Colonic mucosa (tissue), 4 donors: Measurements from ENCODE around the gene WFDC6. TPM values are rescaled to one million over a fixed set of nuclear protein-coding genes. Genes with fewer than 3 reads are reported as not detected.
"Not testable (repeated sequence)": the region's sequence is repeated elsewhere in the genome, so short reads cannot be mapped to it uniquely, and the experiment has no call there.

Experiments used
- DNase-seq: peaks from one replicate; pipeline ENCODE4 v3.0.0-alpha.2; 2020
- H3K27ac ChIP-seq: fragments of 200-600 bp; one replicate; pipeline ENCODE4 v1.8.0; 2021
- H3K27me3 ChIP-seq: fragments of 200-600 bp; one replicate; pipeline ENCODE4 v1.8.0; 2021
- H3K36me3 ChIP-seq: fragments of 200-600 bp; one replicate; pipeline ENCODE4 v1.8.0; 2021
- H3K4me1 ChIP-seq: fragments of 200-600 bp; one replicate; pipeline ENCODE4 v1.8.0; 2021; ENCODE audit warnings: mild to moderate bottlenecking
- H3K4me3 ChIP-seq: fragments of 200-600 bp; one replicate; pipeline ENCODE4 v1.8.0; 2021
- H3K9ac ChIP-seq, 2 donors: one replicate each; pipeline ENCODE4 v1.7.0; 2013; ENCODE audit warnings: control low read depth in 2 of 2, low read depth in 2 of 2, low read length in 2 of 2
- H3K9me3 ChIP-seq: fragments of 200-600 bp; one replicate; pipeline ENCODE4 v1.8.0; 2021
- CTCF ChIP-seq: fragments of 200-600 bp; IDR thresholded peaks from one replicate; pipeline ENCODE4 v1.8.0; 2022; ENCODE audit warnings: antibody characterized with exemption, mild to moderate bottlenecking
- intact Hi-C: fragments of 100-400 bp; cut with DNase I; formaldehyde crosslinking; loops from one replicate; pipeline ENCODE4 v1.14.1; 2022
- total RNA-seq, 2 donors: library from RNA; stranded (reverse); fragmentation: NEBNext Ultra II Directional in 1 of 2; extraction: Animal tissue kit (Norgen Biotek cat#: 25700) in 1 of 2; gene quantifications; one replicate each; pipeline ENCODE4 v1.2.1, GENCODE V29; 2021
- donor health status: healthy.
- donor health status: DM: no; HTN: no; CAD: no.
- donor health status: DM: no; HTN: no; CAD: no.

The WFDC6 gene
- not detected for total RNA-seq

- intact Hi-C loops: no loop called here
- no peak for TF ChIP-seq CTCF
- no peak within 1 kb of the TSS for H3K4me3 ChIP-seq
- no peaks in the 10 kb centered on the region for H3K4me1 ChIP-seq
- H3K27me3 ChIP-seq: no peaks in the 10 kb centered on the region
- no peaks in the 10 kb centered on the region for H3K36me3 ChIP-seq
- no peak within 1 kb of the TSS for H3K9ac ChIP-seq
- no peak within 1 kb of the TSS for H3K27ac ChIP-seq
- DNase-seq: no peak
- H3K9me3 ChIP-seq: no peaks in the 10 kb centered on the region
These were observed at the start of gene WFDC6 for GRCh38 chr20:45539382-45539781. TSS of gene WFDC6 (minus strand) at chr20:45539482. CDS start at chr20:45539407, 75 bp downstream.

DNA sequence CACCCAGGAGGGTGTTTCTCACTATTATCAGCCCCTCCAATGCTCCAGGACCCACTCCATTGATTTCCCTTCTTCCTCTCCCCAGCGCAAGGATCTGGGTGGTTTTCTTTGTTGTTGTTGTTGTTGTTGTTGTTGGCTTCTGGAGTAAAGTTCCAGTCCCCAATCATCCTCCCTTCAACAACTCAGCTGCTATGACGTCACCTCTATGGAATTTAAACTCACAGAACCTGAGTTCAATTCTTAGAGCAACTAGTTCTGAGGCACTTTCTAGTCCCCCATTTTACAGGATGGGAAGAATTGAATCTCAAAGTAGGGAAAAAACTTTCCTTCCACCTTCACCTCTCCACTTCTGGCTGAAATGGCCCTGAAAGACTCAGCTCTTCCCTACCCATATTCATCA, 49.5 kb upstream of the WFDC6 start:
- H3K9ac ChIP-seq: no peak overlapping the region
- H3K4me1 ChIP-seq: no peaks in the 10 kb centered on the region
- DNase-seq: no peak
- intact Hi-C loops: no loop called here
- TF ChIP-seq CTCF: no peak
- no peaks in the 10 kb centered on the region for H3K36me3 ChIP-seq
- no peak overlapping the region for H3K4me3 ChIP-seq
- H3K27ac ChIP-seq: no peak overlapping the region
- no peaks in the 10 kb centered on the region for H3K9me3 ChIP-seq
- H3K27me3 ChIP-seq: no peaks in the 10 kb centered on the region

GRCh38 chr20:45585986-45586385, 46.7 kb upstream of the WFDC6 start:
- H3K4me3 ChIP-seq, H3K27ac ChIP-seq, H3K9ac ChIP-seq, H3K4me1 ChIP-seq, H3K27me3 ChIP-seq, intact Hi-C loops, H3K9me3 ChIP-seq, H3K36me3 ChIP-seq: not testable (repeated sequence)
- DNase-seq: peak; percentile 19

DNA sequence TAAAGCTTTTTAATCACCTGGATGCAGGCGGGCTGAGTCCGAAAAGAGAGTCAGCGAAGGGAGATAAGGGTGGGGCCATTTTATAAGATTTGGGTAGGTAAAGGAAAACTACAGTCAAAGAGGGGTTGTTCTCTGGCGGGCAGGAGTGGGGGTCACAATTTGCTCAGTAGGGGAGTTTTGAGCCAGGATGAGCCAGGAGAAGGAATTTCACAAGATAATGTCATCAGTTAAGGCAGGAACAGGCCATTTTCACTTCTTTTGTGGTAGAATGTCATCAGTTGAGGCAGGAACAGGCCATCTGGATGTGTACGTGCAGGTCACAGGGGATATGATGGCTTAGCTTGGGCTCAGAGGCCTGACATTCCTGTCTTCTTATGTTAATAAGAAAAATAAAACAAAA, 45.0 kb upstream of the WFDC6 start:
- intact Hi-C loops, H3K9ac ChIP-seq, DNase-seq, H3K4me3 ChIP-seq, H3K36me3 ChIP-seq, H3K9me3 ChIP-seq, H3K27ac ChIP-seq, H3K27me3 ChIP-seq, H3K4me1 ChIP-seq: not testable (repeated sequence)

GRCh38 chr20:45583502-45583901, 44.2 kb upstream of the WFDC6 start:
- H3K4me3 ChIP-seq: no peak overlapping the region
- no peak for DNase-seq
- H3K9ac ChIP-seq: no peak overlapping the region
- no peak for TF ChIP-seq CTCF
- H3K27ac ChIP-seq: no peak overlapping the region
- no peaks in the 10 kb centered on the region for H3K4me1 ChIP-seq
- H3K27me3 ChIP-seq: no peaks in the 10 kb centered on the region
- H3K36me3 ChIP-seq: no peaks in the 10 kb centered on the region
- no peaks in the 10 kb centered on the region for H3K9me3 ChIP-seq
- intact Hi-C loops: no loop called here

GRCh38 chr20:45581702-45582101, 42.4 kb upstream of the WFDC6 start:
- no peak for DNase-seq
- Histone ChIP-seq H3K4me1 (no peaks in the 10 kb centered on the region), H3K9ac (no peak overlapping the region), H3K9me3 (no peaks in the 10 kb centered on the region), H3K27me3 (no peaks in the 10 kb centered on the region), H3K36me3 (no peaks in the 10 kb centered on the region), H3K4me3 (no peak overlapping the region), H3K27ac (no peak overlapping the region)
- intact Hi-C loops: no loop called here
- no peak for TF ChIP-seq CTCF

DNA sequence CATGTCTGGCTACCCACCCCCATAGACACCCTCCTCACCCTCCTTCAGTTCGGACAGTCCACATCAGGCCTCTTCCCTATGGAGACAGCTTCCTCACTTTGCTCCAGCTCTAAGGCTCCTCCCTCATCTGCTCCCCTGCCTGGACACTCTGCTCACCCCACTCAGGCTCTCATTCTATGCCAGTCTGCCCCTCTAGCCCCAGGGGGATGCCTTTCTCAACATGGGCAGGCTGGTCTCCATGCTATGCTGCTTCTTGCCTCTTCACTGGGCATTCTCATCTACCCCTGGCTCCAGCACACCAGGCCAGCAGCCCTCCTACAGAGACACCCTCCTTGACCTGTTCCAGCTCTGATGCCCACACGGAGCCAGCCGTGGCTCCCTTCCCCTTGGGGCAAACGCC, 39.9 kb upstream of the WFDC6 start, which contains the start of gene WFDC8:
Gene WFDC8, minus strand, starts transcription at position 101 of the 400 bp plus-strand sequence. Its CDS starts 37 bp downstream, at position 64.
- H3K4me3 ChIP-seq: no peak within 1 kb of the TSS
- no peaks in the 10 kb centered on the region for H3K36me3 ChIP-seq
- TF ChIP-seq CTCF: no peak
- H3K9ac ChIP-seq: no peak within 1 kb of the TSS
- H3K4me1 ChIP-seq: no peaks in the 10 kb centered on the region
- intact Hi-C loops: no loop called here
- no peaks in the 10 kb centered on the region for H3K27me3 ChIP-seq
- no peaks in the 10 kb centered on the region for H3K9me3 ChIP-seq
- no peak for DNase-seq
- H3K27ac ChIP-seq: no peak within 1 kb of the TSS
